Peyer's patch (tissue), 4 donors: ENCODE results near the gene MSANTD7.

ENCODE experiments used
- POLR2A ChIP-seq, 2 donors: fragments of 450-650 bp; IDR thresholded peaks; one replicate each; pipeline ENCODE4 v1.5.1; 2017; ENCODE audit warnings: antibody characterized with exemption in 2 of 2, mild to moderate bottlenecking in 2 of 2, moderate library complexity in 2 of 2
- TF ChIP-seq, protein P1 (sequence below), 6 experiments: fragments of 450-650 bp in 4 of 6; fragments of 200-600 bp in 2 of 6; sonication (generic) in 1 of 6; IDR thresholded peaks; one replicate each; pipeline ENCODE4 v1.5.1; 2017 to 2019; ENCODE audit warnings: antibody characterized with exemption in 6 of 6, mild to moderate bottlenecking in 3 of 6, moderate library complexity in 1 of 6

DNA sequence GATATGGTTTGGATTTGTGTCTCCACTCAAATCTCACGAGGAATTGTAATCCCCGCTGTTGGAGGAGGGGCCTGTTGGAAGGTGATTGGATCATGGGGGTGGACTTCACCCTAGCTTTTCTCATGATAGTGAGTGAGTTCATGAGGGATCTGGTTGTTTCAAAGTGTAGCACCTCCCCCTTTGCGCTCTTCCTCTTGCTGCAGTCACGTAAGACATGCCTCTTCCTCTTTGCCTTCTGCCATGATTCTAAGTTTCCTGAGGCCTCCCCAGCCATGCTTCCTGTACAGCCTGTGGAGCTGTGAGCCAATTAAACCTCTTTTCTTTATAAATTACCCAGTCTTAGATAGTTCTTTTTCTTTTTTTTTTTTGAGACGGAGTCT lies 17.3 kb upstream of the MSANTD7 start:
- TF ChIP-seq, protein P1, sequence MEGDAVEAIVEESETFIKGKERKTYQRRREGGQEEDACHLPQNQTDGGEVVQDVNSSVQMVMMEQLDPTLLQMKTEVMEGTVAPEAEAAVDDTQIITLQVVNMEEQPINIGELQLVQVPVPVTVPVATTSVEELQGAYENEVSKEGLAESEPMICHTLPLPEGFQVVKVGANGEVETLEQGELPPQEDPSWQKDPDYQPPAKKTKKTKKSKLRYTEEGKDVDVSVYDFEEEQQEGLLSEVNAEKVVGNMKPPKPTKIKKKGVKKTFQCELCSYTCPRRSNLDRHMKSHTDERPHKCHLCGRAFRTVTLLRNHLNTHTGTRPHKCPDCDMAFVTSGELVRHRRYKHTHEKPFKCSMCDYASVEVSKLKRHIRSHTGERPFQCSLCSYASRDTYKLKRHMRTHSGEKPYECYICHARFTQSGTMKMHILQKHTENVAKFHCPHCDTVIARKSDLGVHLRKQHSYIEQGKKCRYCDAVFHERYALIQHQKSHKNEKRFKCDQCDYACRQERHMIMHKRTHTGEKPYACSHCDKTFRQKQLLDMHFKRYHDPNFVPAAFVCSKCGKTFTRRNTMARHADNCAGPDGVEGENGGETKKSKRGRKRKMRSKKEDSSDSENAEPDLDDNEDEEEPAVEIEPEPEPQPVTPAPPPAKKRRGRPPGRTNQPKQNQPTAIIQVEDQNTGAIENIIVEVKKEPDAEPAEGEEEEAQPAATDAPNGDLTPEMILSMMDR (IDR thresholded peaks at IDR 0.05): no peak
- no peak for TF ChIP-seq POLR2A (IDR thresholded peaks at IDR 0.05)
